ENCODE measurements around the gene OR52E1. TPM values are rescaled to one million over a fixed set of nuclear protein-coding genes. Genes with fewer than 3 reads are reported as not detected.

Gene OR52E1
- total RNA-seq, 5 donors from 2014 or later (not counting 1 experiment from before 2014, with no cell fraction given), result not detected

- no peak for ATAC-seq (replicated peaks in 1 of 4)
- CTCF ChIA-PET, result no interaction called here
- Mint-ChIP-seq H3K27ac (no peak overlapping the region), H3K4me3 (no peak overlapping the region), H3K9me3 (no peaks in the 10 kb centered on the region), H3K4me1 (no peaks in the 10 kb centered on the region), H3K36me3 (no peaks in the 10 kb centered on the region), H3K27me3 (peaks cover 0 to 4% of the 10 kb centered on the region in 2 donors)
- no peak for DNase-seq
- H3K27ac ChIP-seq (ENCODE audit: low read length), result no peak overlapping the region
- H3K27me3 ChIP-seq (replicated peaks in 1 of 2; ENCODE audit: control insufficient read depth in 2 of 2, extremely low read depth in 1 of 2, insufficient read depth in 2 of 2, low read length in 1 of 2), result no peaks in the 10 kb centered on the region
- no peaks in the 10 kb centered on the region for H3K9me3 ChIP-seq
- WGBS (ENCODE audit: insufficient coverage), result no CpG with 5 or more reads among the region's 2 CpGs
- no peaks in the 10 kb centered on the region for H3K4me1 ChIP-seq (ENCODE audit: control insufficient read depth in 1 of 2, extremely low read depth in 1 of 2, insufficient read depth in 2 of 2, low read length in 2 of 2)
- no peaks in the 10 kb centered on the region for H3K36me3 ChIP-seq (ENCODE audit: control insufficient read depth in 2 of 2, extremely low read depth in 1 of 2, insufficient read depth in 1 of 2, low read length in 1 of 2)
- H3K4me3 ChIP-seq (ENCODE audit: control insufficient read depth in 1 of 2, extremely low read depth in 1 of 2, low read length in 1 of 2), result no peak overlapping the region
- POLR2A ChIA-PET, result no interaction called here
Observed at GRCh38 chr11:5081405-5081804, 12.0 kb downstream of the OR52E1 start.

DNA sequence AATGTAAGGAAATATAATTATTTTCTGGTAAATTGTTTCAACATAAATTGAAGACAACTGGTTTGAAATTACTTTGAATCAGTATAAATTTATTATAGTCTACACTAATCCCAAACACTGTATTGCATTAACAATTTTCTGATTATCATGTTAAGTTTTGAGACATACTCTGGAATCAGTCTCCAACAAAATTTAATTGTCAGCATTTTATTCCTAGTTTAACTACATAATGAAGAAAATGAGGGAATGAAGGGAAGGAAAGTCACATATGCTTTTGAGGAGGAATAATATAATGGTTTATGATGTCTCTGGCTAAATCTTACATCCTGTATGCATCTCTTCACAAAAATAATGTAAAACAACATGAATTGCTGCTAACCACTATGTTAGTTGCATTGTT, 14.2 kb downstream of the OR52E1 start:
- Histone ChIP-seq H3K4me3 (ENCODE audit: control insufficient read depth in 1 of 2, extremely low read depth in 1 of 2, low read length in 1 of 2) (no peak overlapping the region), H3K36me3 (ENCODE audit: control insufficient read depth in 2 of 2, extremely low read depth in 1 of 2, insufficient read depth in 1 of 2, low read length in 1 of 2) (no peaks in the 10 kb centered on the region), H3K4me1 (ENCODE audit: control insufficient read depth in 1 of 2, extremely low read depth in 1 of 2, insufficient read depth in 2 of 2, low read length in 2 of 2) (no peaks in the 10 kb centered on the region), H3K27me3 (replicated peaks in 1 of 2; ENCODE audit: control insufficient read depth in 2 of 2, extremely low read depth in 1 of 2, insufficient read depth in 2 of 2, low read length in 1 of 2) (no peaks in the 10 kb centered on the region), H3K9me3 (no peaks in the 10 kb centered on the region), H3K27ac (ENCODE audit: low read length) (no peak overlapping the region)
- POLR2A ChIA-PET, result no interaction called here
- no peak overlapping the region for H3K27ac Mint-ChIP-seq
- no peaks in the 10 kb centered on the region for H3K4me1 Mint-ChIP-seq
- H3K36me3 Mint-ChIP-seq, result no peaks in the 10 kb centered on the region
- CTCF ChIA-PET, result no interaction called here
- H3K4me3 Mint-ChIP-seq, result no peak overlapping the region
- ATAC-seq (replicated peaks in 1 of 4), result no peak
- no peaks in the 10 kb centered on the region for H3K27me3 Mint-ChIP-seq
- no peaks in the 10 kb centered on the region for H3K9me3 Mint-ChIP-seq
- no peak for DNase-seq

GRCh38 chr11:5088556-5088955, 19.2 kb downstream of the OR52E1 start:
- Mint-ChIP-seq H3K27ac (no peak overlapping the region), H3K4me3 (no peak overlapping the region), H3K9me3 (peaks cover 0 to 6% (median 0%) of the 10 kb centered on the region in 3 donors), H3K36me3 (no peaks in the 10 kb centered on the region), H3K4me1 (no peaks in the 10 kb centered on the region), H3K27me3 (peaks cover 0 to 8% of the 10 kb centered on the region in 2 donors)
- Histone ChIP-seq H3K27me3 (replicated peaks in 1 of 2; ENCODE audit: control insufficient read depth in 2 of 2, extremely low read depth in 1 of 2, insufficient read depth in 2 of 2, low read length in 1 of 2) (no peaks in the 10 kb centered on the region), H3K36me3 (ENCODE audit: control insufficient read depth in 2 of 2, extremely low read depth in 1 of 2, insufficient read depth in 1 of 2, low read length in 1 of 2) (no peaks in the 10 kb centered on the region), H3K4me3 (ENCODE audit: control insufficient read depth in 1 of 2, extremely low read depth in 1 of 2, low read length in 1 of 2) (no peak overlapping the region), H3K4me1 (ENCODE audit: control insufficient read depth in 1 of 2, extremely low read depth in 1 of 2, insufficient read depth in 2 of 2, low read length in 2 of 2) (no peaks in the 10 kb centered on the region), H3K27ac (ENCODE audit: low read length) (no peak overlapping the region), H3K9me3 (no peaks in the 10 kb centered on the region)
- no peak for DNase-seq
- ChIA-PET POLR2A (no interaction called here), CTCF (no interaction called here)
- ATAC-seq (replicated peaks in 1 of 4), result no peak

- Histone ChIP-seq H3K27ac (ENCODE audit: low read length) (no peak overlapping the region), H3K4me1 (ENCODE audit: control insufficient read depth in 1 of 2, extremely low read depth in 1 of 2, insufficient read depth in 2 of 2, low read length in 2 of 2) (no peaks in the 10 kb centered on the region), H3K36me3 (ENCODE audit: control insufficient read depth in 2 of 2, extremely low read depth in 1 of 2, insufficient read depth in 1 of 2, low read length in 1 of 2) (no peaks in the 10 kb centered on the region), H3K27me3 (replicated peaks in 1 of 2; ENCODE audit: control insufficient read depth in 2 of 2, extremely low read depth in 1 of 2, insufficient read depth in 2 of 2, low read length in 1 of 2) (no peaks in the 10 kb centered on the region), H3K4me3 (ENCODE audit: control insufficient read depth in 1 of 2, extremely low read depth in 1 of 2, low read length in 1 of 2) (no peak overlapping the region), H3K9me3 (no peaks in the 10 kb centered on the region)
- Mint-ChIP-seq H3K4me1 (no peaks in the 10 kb centered on the region), H3K27me3 (peaks cover 0 to 12% of the 10 kb centered on the region in 2 donors), H3K9me3 (peaks cover 0 to 6% (median 0%) of the 10 kb centered on the region in 3 donors), H3K27ac (no peak overlapping the region), H3K36me3 (no peaks in the 10 kb centered on the region), H3K4me3 (no peak overlapping the region)
- no peak for DNase-seq
- ChIA-PET POLR2A (no interaction called here), CTCF (no interaction called here)
- WGBS (ENCODE audit: insufficient coverage), result 91% methylated on average over 1 of the region's 1 CpG
- ATAC-seq (replicated peaks in 1 of 4), result no peak
Observed at GRCh38 chr11:5090668-5091067, 21.3 kb downstream of the OR52E1 start.

DNA sequence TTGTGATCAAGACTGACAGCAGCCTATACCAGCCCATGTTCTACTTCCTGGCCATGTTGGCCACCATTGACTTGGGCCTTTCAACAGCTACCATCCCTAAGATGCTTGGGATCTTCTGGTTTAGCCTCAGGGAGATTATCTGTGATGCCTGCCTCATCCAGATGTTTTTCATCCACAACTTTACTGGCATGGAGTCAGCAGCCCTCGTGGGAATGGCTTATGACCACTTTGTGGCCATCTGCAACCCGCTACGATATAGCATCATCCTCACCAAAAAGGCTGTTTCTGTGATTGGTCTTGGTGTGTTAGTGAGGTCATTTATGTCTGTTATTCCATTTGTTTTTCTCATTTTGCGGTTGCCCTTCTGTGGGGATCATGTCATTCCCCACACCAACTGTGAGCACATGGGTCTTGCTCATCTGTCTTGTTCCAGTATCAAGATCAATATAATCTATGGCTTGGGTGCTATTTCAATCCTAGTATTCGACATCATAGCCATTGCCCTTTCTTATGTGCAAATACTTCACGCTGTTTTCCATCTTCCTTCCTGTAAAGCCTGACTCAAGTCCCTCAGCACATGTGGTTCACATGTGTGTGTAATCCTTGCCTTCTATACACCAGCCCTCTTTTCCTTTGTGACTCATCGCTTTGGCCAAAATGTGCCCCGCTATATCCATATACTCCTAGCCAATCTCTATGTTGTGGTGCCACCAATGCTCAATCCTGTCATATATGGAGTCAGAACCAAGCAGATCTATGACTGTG, 23.6 kb downstream of the OR52E1 start:
- WGBS (ENCODE audit: insufficient coverage), result 94% methylated on average over 2 of the region's 8 CpGs
- no peaks in the 10 kb centered on the region for H3K9me3 ChIP-seq
- ChIA-PET CTCF (no interaction called here), POLR2A (no interaction called here)
- no peaks in the 10 kb centered on the region for H3K4me1 ChIP-seq (ENCODE audit: control insufficient read depth in 1 of 2, extremely low read depth in 1 of 2, insufficient read depth in 2 of 2, low read length in 2 of 2)
- H3K36me3 ChIP-seq (ENCODE audit: control insufficient read depth in 2 of 2, extremely low read depth in 1 of 2, insufficient read depth in 1 of 2, low read length in 1 of 2), result no peaks in the 10 kb centered on the region
- H3K27me3 Mint-ChIP-seq, result peaks cover 0 to 12% of the 10 kb centered on the region in 2 donors
- H3K27me3 ChIP-seq (replicated peaks in 1 of 2; ENCODE audit: control insufficient read depth in 2 of 2, extremely low read depth in 1 of 2, insufficient read depth in 2 of 2, low read length in 1 of 2), result no peaks in the 10 kb centered on the region
- DNase-seq (no peak), ATAC-seq (replicated peaks in 1 of 4) (no peak)
- no peak overlapping the region for H3K4me3 Mint-ChIP-seq
- peaks cover 0 to 6% (median 0%) of the 10 kb centered on the region in 3 donors for H3K9me3 Mint-ChIP-seq
- no peaks in the 10 kb centered on the region for H3K4me1 Mint-ChIP-seq
- no peak overlapping the region for H3K27ac ChIP-seq (ENCODE audit: low read length)
- H3K4me3 ChIP-seq (ENCODE audit: control insufficient read depth in 1 of 2, extremely low read depth in 1 of 2, low read length in 1 of 2), result no peak overlapping the region
- H3K36me3 Mint-ChIP-seq, result no peaks in the 10 kb centered on the region
- no peak overlapping the region for H3K27ac Mint-ChIP-seq

GRCh38 chr11:5096011-5096410, 26.6 kb downstream of the OR52E1 start:
- no peak for DNase-seq
- no peak overlapping the region for H3K4me3 Mint-ChIP-seq
- no peaks in the 10 kb centered on the region for H3K4me1 Mint-ChIP-seq
- WGBS (ENCODE audit: insufficient coverage), result no CpG with 5 or more reads among the region's 2 CpGs
- Histone ChIP-seq H3K9me3 (no peaks in the 10 kb centered on the region), H3K4me3 (ENCODE audit: control insufficient read depth in 1 of 2, extremely low read depth in 1 of 2, low read length in 1 of 2) (no peak overlapping the region), H3K27me3 (replicated peaks in 1 of 2; ENCODE audit: control insufficient read depth in 2 of 2, extremely low read depth in 1 of 2, insufficient read depth in 2 of 2, low read length in 1 of 2) (no peaks in the 10 kb centered on the region), H3K36me3 (ENCODE audit: control insufficient read depth in 2 of 2, extremely low read depth in 1 of 2, insufficient read depth in 1 of 2, low read length in 1 of 2) (no peaks in the 10 kb centered on the region), H3K27ac (ENCODE audit: low read length) (no peak overlapping the region), H3K4me1 (ENCODE audit: control insufficient read depth in 1 of 2, extremely low read depth in 1 of 2, insufficient read depth in 2 of 2, low read length in 2 of 2) (no peaks in the 10 kb centered on the region)
- H3K9me3 Mint-ChIP-seq, result peaks cover 0 to 6% (median 0%) of the 10 kb centered on the region in 3 donors
- CTCF ChIA-PET, result no interaction called here
- H3K27me3 Mint-ChIP-seq, result peaks cover 0 to 7% of the 10 kb centered on the region in 2 donors
- POLR2A ChIA-PET, result no interaction called here
- no peak for ATAC-seq (replicated peaks in 1 of 4)
- no peak overlapping the region for H3K27ac Mint-ChIP-seq
- H3K36me3 Mint-ChIP-seq, result no peaks in the 10 kb centered on the region

DNA sequence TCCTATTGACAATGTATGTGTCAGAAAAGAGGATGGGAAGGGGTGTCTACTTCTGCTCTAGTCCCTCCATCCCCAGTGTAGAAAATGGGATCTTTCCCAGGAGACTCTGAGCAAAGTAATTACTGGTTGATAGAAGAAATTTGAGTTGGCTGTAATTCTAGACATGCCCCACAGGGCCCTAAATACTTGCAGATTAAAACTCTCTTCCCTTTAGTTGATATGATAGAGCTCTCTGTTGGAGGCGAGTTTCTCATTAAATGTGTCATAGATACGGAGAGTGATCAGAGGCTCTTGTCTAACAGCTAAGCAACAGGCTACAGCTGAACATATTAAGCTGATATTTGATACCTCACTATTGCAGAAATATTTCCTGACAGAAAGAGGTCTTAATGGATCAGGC, 32.9 kb downstream of the OR52E1 start:
- H3K9me3 ChIP-seq, result no peaks in the 10 kb centered on the region
- H3K4me3 ChIP-seq (ENCODE audit: control insufficient read depth in 1 of 2, extremely low read depth in 1 of 2, low read length in 1 of 2), result no peak overlapping the region
- no peaks in the 10 kb centered on the region for H3K36me3 Mint-ChIP-seq
- no peak overlapping the region for H3K4me3 Mint-ChIP-seq
- H3K4me1 ChIP-seq (ENCODE audit: control insufficient read depth in 1 of 2, extremely low read depth in 1 of 2, insufficient read depth in 2 of 2, low read length in 2 of 2), result no peaks in the 10 kb centered on the region
- H3K27ac ChIP-seq (ENCODE audit: low read length), result no peak overlapping the region
- CTCF ChIA-PET, result interaction anchor here in 1 of 2 donors (0.5 kb wide), 1 partner anchor 16 kb away, joined by 17 read pairs; no protein-coding TSS in a partner anchor
- peaks cover 0 to 4% (median 0%) of the 10 kb centered on the region in 3 donors for H3K9me3 Mint-ChIP-seq
- ATAC-seq (replicated peaks in 1 of 4) (no peak), DNase-seq (no peak)
- POLR2A ChIA-PET, result no interaction called here
- H3K4me1 Mint-ChIP-seq, result no peaks in the 10 kb centered on the region
- H3K27ac Mint-ChIP-seq, result no peak overlapping the region
- H3K27me3 ChIP-seq (replicated peaks in 1 of 2; ENCODE audit: control insufficient read depth in 2 of 2, extremely low read depth in 1 of 2, insufficient read depth in 2 of 2, low read length in 1 of 2), result no peaks in the 10 kb centered on the region
- H3K36me3 ChIP-seq (ENCODE audit: control insufficient read depth in 2 of 2, extremely low read depth in 1 of 2, insufficient read depth in 1 of 2, low read length in 1 of 2), result no peaks in the 10 kb centered on the region
- peaks cover 0 to 12% of the 10 kb centered on the region in 2 donors for H3K27me3 Mint-ChIP-seq
- no CpG with 5 or more reads among the region's 2 CpGs for WGBS (ENCODE audit: insufficient coverage)

Measured in T-cell (primary cell).